ENCODE results near the gene NRG2.

Gene NRG2

DNA sequence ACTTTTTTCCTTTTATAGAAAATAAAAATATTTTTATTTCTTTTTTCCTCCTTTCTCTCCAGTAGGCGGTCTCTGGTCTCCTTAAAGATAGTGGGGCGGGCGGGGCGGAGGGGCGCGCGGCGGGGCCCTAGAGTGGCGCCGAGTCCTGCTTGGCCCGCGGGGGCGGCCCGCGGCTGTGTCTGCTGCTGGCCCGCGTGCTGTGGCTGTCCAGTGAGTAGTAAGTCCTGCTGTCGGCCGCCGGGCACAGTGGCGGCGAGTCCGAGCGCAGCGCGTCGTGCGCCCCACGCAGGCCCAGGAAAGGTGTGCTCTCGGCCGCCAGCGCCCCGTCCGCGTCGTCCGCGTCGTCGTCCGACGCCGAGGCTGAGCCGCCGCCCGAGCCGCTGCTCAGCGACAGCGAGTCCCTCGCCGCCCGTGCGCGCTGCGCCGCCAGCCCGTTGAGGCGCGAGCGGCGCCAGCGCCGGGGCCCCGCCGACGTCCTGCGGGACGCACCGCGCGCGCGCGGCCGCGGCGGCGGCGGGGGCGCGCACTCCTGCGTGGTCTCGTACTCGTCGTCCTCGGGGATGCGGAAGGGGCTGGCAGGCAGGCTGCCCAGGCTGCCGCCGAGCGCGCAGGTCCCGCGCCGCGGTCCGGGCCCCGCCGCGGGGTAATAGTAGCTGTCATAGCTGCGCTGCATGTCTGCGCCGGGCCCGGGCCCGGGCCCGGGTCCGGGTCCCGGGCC is 195.2 kb downstream of the NRG2 start:
- Histone ChIP-seq H3K4me3 (ENCODE audit: low read depth, low read length) (peak overlapping the region; percentile 54), H3K27me3 (ENCODE audit: control insufficient read depth, insufficient read depth, low read length) (peaks cover 54% of the 10 kb centered on the region), H3K4me1 (ENCODE audit: control insufficient read depth, insufficient read depth, low read length) (peaks cover 3% of the 10 kb centered on the region), H3K36me3 (ENCODE audit: control insufficient read depth, insufficient read depth, low read length) (no peaks in the 10 kb centered on the region), H3K9me3 (ENCODE audit: control insufficient read depth, insufficient read depth, low read length) (no peaks in the 10 kb centered on the region), H3K9ac (ENCODE audit: low read depth, low read length) (no peak overlapping the region)

DNA sequence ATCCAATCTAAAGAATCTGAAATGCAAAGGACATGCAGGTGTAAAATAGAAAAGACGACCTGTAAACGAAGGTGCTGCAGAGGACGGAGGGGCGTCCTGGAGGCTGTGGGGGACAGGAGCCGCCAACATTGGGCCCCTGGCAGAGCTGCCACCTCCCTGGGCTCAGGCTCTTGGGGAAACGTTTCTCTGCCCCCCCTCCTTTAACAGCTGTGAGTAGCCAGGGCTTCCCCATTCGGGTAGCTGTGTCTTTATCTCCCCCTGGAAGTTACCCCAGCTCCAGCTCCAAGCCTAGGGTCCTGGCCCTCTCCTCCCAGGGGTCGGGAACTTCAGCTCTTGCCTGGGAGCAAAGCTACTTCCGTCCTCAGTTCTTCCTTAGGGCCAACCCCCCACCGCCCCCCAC is 196.0 kb downstream of the NRG2 start:
- H3K4me1 ChIP-seq (ENCODE audit: control insufficient read depth, insufficient read depth, low read length) = peaks cover 3% of the 10 kb centered on the region
- H3K9me3 ChIP-seq (ENCODE audit: control insufficient read depth, insufficient read depth, low read length) = no peaks in the 10 kb centered on the region
- H3K27me3 ChIP-seq (ENCODE audit: control insufficient read depth, insufficient read depth, low read length) = peaks cover 54% of the 10 kb centered on the region
- no peaks in the 10 kb centered on the region for H3K36me3 ChIP-seq (ENCODE audit: control insufficient read depth, insufficient read depth, low read length)
- no peak overlapping the region for H3K4me3 ChIP-seq (ENCODE audit: low read depth, low read length)
- H3K9ac ChIP-seq (ENCODE audit: low read depth, low read length) = no peak overlapping the region

DNA sequence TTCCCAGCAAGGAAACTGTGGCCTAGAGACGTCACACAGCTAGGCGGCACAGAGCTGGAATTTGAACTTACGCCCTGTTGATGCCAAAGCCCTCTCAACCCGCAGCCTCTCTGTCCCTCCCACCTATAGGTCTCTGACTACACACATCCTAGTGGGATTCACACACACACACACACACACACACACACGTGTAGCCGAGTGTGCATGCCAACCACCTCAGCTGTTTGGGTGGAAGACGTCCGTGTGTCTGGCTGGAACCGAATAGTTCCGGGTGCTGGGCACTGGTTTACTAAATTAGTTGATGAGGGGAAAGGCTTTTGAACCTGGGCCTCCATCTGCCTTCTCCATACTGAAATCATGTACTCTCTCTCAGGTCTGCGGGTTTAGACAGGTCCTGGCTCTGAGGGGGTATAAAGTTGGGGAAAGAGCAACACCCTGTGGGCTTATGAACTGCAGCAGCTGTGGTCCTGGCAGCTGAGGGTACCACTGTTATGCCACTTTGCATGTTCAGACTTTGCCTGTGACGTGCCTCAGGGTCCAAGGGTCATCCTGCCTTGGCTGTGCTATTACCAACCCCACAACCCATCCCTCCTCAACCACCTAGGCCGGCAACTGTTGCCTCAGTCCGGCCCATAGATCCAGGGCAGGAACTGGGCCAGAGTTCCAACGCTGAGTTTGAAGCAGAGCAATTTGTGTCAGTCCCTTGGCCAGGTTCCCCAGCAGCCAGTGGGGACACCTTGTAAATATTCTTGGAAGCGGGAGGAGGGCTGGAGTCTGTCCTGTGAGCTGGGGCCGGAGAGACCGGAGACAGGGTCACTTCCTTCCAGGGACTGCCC is 197.0 kb downstream of the NRG2 start:
- Histone ChIP-seq H3K27me3 (ENCODE audit: control insufficient read depth, insufficient read depth, low read length) (peaks cover 54% of the 10 kb centered on the region), H3K9ac (ENCODE audit: low read depth, low read length) (no peak overlapping the region), H3K36me3 (ENCODE audit: control insufficient read depth, insufficient read depth, low read length) (no peaks in the 10 kb centered on the region), H3K4me3 (ENCODE audit: low read depth, low read length) (no peak overlapping the region), H3K9me3 (ENCODE audit: control insufficient read depth, insufficient read depth, low read length) (no peaks in the 10 kb centered on the region), H3K4me1 (ENCODE audit: control insufficient read depth, insufficient read depth, low read length) (peaks cover 3% of the 10 kb centered on the region)

GRCh38 chr5:139844472-139845145 is 198.5 kb downstream of the NRG2 start:
- peaks cover 3% of the 10 kb centered on the region for H3K4me1 ChIP-seq (ENCODE audit: control insufficient read depth, insufficient read depth, low read length)
- H3K9me3 ChIP-seq (ENCODE audit: control insufficient read depth, insufficient read depth, low read length) = no peaks in the 10 kb centered on the region
- no peaks in the 10 kb centered on the region for H3K36me3 ChIP-seq (ENCODE audit: control insufficient read depth, insufficient read depth, low read length)
- peaks cover 42% of the 10 kb centered on the region for H3K27me3 ChIP-seq (ENCODE audit: control insufficient read depth, insufficient read depth, low read length)
- no peak overlapping the region for H3K9ac ChIP-seq (ENCODE audit: low read depth, low read length)
- no peak overlapping the region for H3K4me3 ChIP-seq (ENCODE audit: low read depth, low read length)

DNA sequence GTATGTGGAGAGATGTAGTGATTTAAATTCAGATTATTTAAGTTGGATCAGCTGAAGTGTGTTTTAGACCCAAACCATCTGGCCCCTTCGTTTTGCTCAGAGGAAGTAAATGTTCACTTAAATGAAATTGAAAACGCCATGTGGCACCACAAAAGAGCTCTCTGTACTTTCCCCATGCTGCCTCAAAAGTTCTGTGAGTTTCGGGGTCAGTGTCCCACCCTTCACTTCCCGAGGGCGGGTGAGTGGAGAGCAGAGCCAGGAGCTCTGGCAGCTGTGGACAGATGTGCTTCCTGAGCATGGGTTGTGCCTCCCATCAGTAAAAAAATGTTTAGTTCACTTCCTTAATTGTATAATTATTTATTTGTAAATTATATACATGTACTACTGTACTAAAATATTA is 199.1 kb downstream of the NRG2 start:
- Histone ChIP-seq H3K9me3 (ENCODE audit: control insufficient read depth, insufficient read depth, low read length) (no peaks in the 10 kb centered on the region), H3K27me3 (ENCODE audit: control insufficient read depth, insufficient read depth, low read length) (peaks cover 36% of the 10 kb centered on the region), H3K36me3 (ENCODE audit: control insufficient read depth, insufficient read depth, low read length) (no peaks in the 10 kb centered on the region), H3K4me1 (ENCODE audit: control insufficient read depth, insufficient read depth, low read length) (peaks cover 3% of the 10 kb centered on the region), H3K9ac (ENCODE audit: low read depth, low read length) (no peak overlapping the region), H3K4me3 (ENCODE audit: low read depth, low read length) (no peak overlapping the region)

GRCh38 chr5:139842321-139842720 is 200.8 kb downstream of the NRG2 start:
- Histone ChIP-seq H3K9me3 (ENCODE audit: control insufficient read depth, insufficient read depth, low read length) (no peaks in the 10 kb centered on the region), H3K36me3 (ENCODE audit: control insufficient read depth, insufficient read depth, low read length) (no peaks in the 10 kb centered on the region), H3K9ac (ENCODE audit: low read depth, low read length) (no peak overlapping the region), H3K4me3 (ENCODE audit: low read depth, low read length) (no peak overlapping the region), H3K27me3 (ENCODE audit: control insufficient read depth, insufficient read depth, low read length) (peaks cover 30% of the 10 kb centered on the region), H3K4me1 (ENCODE audit: control insufficient read depth, insufficient read depth, low read length) (no peaks in the 10 kb centered on the region)

DNA sequence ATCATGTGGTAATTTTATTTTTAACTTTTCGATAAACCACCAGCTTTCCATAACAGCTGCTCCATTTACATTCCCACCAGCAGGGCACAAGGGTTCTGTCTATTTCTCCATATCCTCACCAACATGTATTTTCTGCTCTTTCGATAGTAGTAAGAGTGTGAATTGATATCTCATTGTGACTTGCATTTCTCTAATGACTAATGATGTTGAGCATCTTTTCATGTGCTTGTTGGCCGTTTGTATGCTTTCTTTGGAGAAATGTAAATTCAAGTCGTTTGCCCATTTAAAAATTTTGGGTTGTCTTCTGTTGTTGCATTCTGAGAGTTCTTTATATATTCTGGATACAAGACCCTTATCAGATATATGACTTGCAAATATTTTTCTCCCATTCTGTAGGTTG is 201.6 kb downstream of the NRG2 start:
- peaks cover 23% of the 10 kb centered on the region for H3K27me3 ChIP-seq (ENCODE audit: control insufficient read depth, insufficient read depth, low read length)
- no peaks in the 10 kb centered on the region for H3K4me1 ChIP-seq (ENCODE audit: control insufficient read depth, insufficient read depth, low read length)
- no peaks in the 10 kb centered on the region for H3K9me3 ChIP-seq (ENCODE audit: control insufficient read depth, insufficient read depth, low read length)
- no peak overlapping the region for H3K9ac ChIP-seq (ENCODE audit: low read depth, low read length)
- no peaks in the 10 kb centered on the region for H3K36me3 ChIP-seq (ENCODE audit: control insufficient read depth, insufficient read depth, low read length)
- H3K4me3 ChIP-seq (ENCODE audit: low read depth, low read length) = no peak overlapping the region

DNA sequence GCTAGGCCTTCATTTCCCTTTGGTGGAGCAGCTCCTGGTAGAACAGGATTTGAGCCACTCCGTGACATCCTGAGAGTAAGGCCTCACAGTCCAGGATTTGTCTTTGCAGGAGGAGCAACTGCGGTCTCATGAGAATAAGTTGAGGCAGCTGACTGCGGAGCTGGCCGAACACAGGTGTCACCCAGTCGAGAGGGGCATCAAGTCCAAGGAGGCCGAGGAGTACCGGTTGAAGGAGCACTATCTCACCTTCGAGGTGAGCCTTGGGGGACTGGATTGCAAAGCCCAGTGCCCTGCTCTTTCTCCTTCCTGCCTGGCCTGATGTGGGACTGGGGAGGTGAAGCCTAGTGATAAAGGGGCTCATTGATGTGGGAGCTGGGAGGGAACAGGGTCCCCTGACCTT is 203.2 kb downstream of the NRG2 start:
- Histone ChIP-seq H3K9me3 (ENCODE audit: control insufficient read depth, insufficient read depth, low read length) (no peaks in the 10 kb centered on the region), H3K27me3 (ENCODE audit: control insufficient read depth, insufficient read depth, low read length) (peaks cover 7% of the 10 kb centered on the region), H3K4me3 (ENCODE audit: low read depth, low read length) (no peak overlapping the region), H3K36me3 (ENCODE audit: control insufficient read depth, insufficient read depth, low read length) (no peaks in the 10 kb centered on the region), H3K4me1 (ENCODE audit: control insufficient read depth, insufficient read depth, low read length) (no peaks in the 10 kb centered on the region), H3K9ac (ENCODE audit: low read depth, low read length) (no peak overlapping the region)

- Histone ChIP-seq H3K36me3 (ENCODE audit: control insufficient read depth, insufficient read depth, low read length) (no peaks in the 10 kb centered on the region), H3K9ac (ENCODE audit: low read depth, low read length) (no peak overlapping the region), H3K27me3 (ENCODE audit: control insufficient read depth, insufficient read depth, low read length) (peaks cover under 1% of the 10 kb centered on the region), H3K9me3 (ENCODE audit: control insufficient read depth, insufficient read depth, low read length) (no peaks in the 10 kb centered on the region), H3K4me3 (ENCODE audit: low read depth, low read length) (no peak overlapping the region), H3K4me1 (ENCODE audit: control insufficient read depth, insufficient read depth, low read length) (no peaks in the 10 kb centered on the region)
Measured at GRCh38 chr5:139839232-139839815, 203.8 kb downstream of the NRG2 start.

DNA sequence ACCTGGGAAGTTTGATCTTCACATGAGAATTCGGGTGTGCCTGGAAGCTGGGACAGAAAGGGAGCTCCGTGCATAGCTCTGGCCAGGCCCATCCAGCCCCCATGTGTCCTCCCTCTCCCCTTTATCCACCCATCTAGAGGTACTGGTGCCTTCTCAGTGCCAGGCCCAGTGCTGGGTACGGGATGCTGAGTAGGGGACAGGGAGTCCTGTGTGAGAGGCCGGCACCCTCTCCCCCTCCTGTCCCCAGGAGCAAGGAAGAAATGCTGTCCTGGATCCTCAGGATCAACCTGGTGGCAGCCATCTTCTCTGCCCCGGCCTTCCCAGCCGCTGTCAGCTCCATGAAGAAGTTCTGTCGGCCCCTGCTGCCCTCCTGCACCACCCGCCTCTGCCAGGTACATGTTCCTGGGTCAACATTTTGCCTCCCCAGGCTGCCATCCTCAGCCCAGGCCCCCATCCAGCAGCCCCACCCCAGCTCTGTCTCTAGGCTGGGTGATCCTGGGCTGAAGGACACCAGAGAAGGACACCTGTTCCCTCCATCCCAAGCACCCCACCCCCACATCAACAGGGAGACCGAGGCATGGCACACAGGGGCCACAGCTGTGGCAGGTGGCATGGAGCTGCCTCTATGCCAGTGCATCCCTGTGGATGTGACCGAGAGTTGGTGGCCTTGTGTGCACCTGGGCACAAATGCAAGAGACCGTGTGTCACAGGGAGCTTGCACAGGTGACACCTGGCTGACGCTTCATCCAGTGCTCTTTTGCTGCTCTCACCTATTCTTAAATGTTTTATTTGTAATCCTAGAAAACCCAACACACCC is 204.5 kb downstream of the NRG2 start:
- Histone ChIP-seq H3K36me3 (ENCODE audit: control insufficient read depth, insufficient read depth, low read length) (no peaks in the 10 kb centered on the region), H3K27me3 (ENCODE audit: control insufficient read depth, insufficient read depth, low read length) (no peaks in the 10 kb centered on the region), H3K9ac (ENCODE audit: low read depth, low read length) (no peak overlapping the region), H3K4me3 (ENCODE audit: low read depth, low read length) (no peak overlapping the region), H3K9me3 (ENCODE audit: control insufficient read depth, insufficient read depth, low read length) (no peaks in the 10 kb centered on the region), H3K4me1 (ENCODE audit: control insufficient read depth, insufficient read depth, low read length) (no peaks in the 10 kb centered on the region)
